ENCODE results near the gene NBR1.

- TF ChIP-seq CTCF (conservative IDR thresholded peaks at IDR 0.05; ENCODE audit: low read depth in 2 of 2) (no peak), STAT1 (IDR thresholded peaks at IDR 0.05; ENCODE audit: unreplicated experiment) (no peak), POLR2AphosphoS5 (IDR thresholded peaks at IDR 0.05; ENCODE audit: low read depth) (no peak), ZNF462 (CRISPR knock-in tag; IDR thresholded peaks at IDR 0.05) (no peak), ZNF331 (CRISPR knock-in tag; IDR thresholded peaks at IDR 0.05; ENCODE audit: low read depth) (no peak), CREB1 (CRISPR knock-in tag; IDR thresholded peaks at IDR 0.05; ENCODE audit: low read depth) (no peak), EZH2 (IDR thresholded peaks at IDR 0.05; ENCODE audit: low read depth, unreplicated experiment) (no peak), EZH2phosphoT487 (IDR thresholded peaks at IDR 0.05; ENCODE audit: unreplicated experiment) (no peak)
These were observed 40.1 kb downstream of the NBR1 start for GRCh38 chr17:43211123-43211479.

Measured in GM23338 (cell line).